IMR-90 (cell line): Measurements from ENCODE around the gene CRABP1. TPM values are rescaled to one million over a fixed set of nuclear protein-coding genes. Genes with fewer than 3 reads are reported as not detected.

Experiments used
- ATAC-seq: fragments of 200-7000 bp; cut with Tn5 transposase; 2 replicates; pipeline ENCODE4 v1.9.1; 2020; ENCODE audit warnings: low read depth, mild to moderate bottlenecking, moderate library complexity
- BruUV-seq: library from RNA; stranded (reverse); fragments of 400-500 nt; replicated peaks from 2 replicates; lab custom pipeline; 2021; lab: Mats Ljungman, UMichigan
- CTCF ChIA-PET: fragments of 300-600 bp; formaldehyde crosslinking; extraction: SDS; loops from one replicate; lab custom pipeline; 2021; ENCODE audit warnings: antibody characterized with exemption; lab: Yijun Ruan, JAX
- POLR2A ChIA-PET: fragments of 300-600 bp; sonication (Branson Sonifier 250); formaldehyde crosslinking; loops from one replicate; lab custom pipeline; 2022; ENCODE audit warnings: antibody characterized with exemption; ENCODE audit not compliant: unreplicated experiment; lab: Charles Lee
- DNase-seq: peaks from one replicate; pipeline ENCODE4 v3.0.0; 2013
- H2AFZ ChIP-seq: replicated peaks from 2 replicates; pipeline ENCODE3; 2013; ENCODE audit warnings: low read length, mild to moderate bottlenecking; ENCODE audit not compliant: poor library complexity
- H2AK5ac ChIP-seq: 2 replicates; pipeline ENCODE4 v1.6.1; 2013; ENCODE audit warnings: low read depth, low read length, inconsistent platforms
- H2AK9ac ChIP-seq: replicated peaks from 2 replicates; pipeline ENCODE3; 2013; ENCODE audit warnings: mild to moderate bottlenecking, low read depth, low read length, moderate library complexity; ENCODE audit not compliant: poor library complexity
- H2BK120ac ChIP-seq: 2 replicates; pipeline ENCODE4 v1.6.1; 2013; ENCODE audit warnings: low read depth, low read length, inconsistent platforms
- H2BK15ac ChIP-seq: 3 replicates; pipeline ENCODE4 v1.6.1; 2013; ENCODE audit warnings: low read depth, low read length, inconsistent platforms
- H2BK20ac ChIP-seq: 2 replicates; pipeline ENCODE4 v1.6.1; 2013; ENCODE audit warnings: low read depth, mild to moderate bottlenecking, inconsistent platforms, low read length, moderate library complexity
- H2BK5ac ChIP-seq: 2 replicates; pipeline ENCODE4 v1.6.1; 2013; ENCODE audit warnings: mild to moderate bottlenecking, low read depth, low read length, inconsistent platforms; ENCODE audit not compliant: poor library complexity, severe bottlenecking
- H3K14ac ChIP-seq: replicated peaks from 2 replicates; pipeline ENCODE4 v1.6.1; 2013; ENCODE audit warnings: low read depth, low read length, inconsistent platforms
- H3K18ac ChIP-seq: 2 replicates; pipeline ENCODE4 v1.6.1; 2013; ENCODE audit warnings: low read depth, low read length, control low read depth
- H3K23ac ChIP-seq: 2 replicates; pipeline ENCODE4 v1.6.1; 2013; ENCODE audit warnings: low read depth, low read length, inconsistent platforms
- H3K27ac ChIP-seq: 2 replicates; pipeline ENCODE4 v1.5.1; 2013; ENCODE audit warnings: mild to moderate bottlenecking, control low read depth, low read length; ENCODE audit not compliant: insufficient read depth
- H3K27me3 ChIP-seq: 2 replicates; pipeline ENCODE4 v1.6.1; 2013; ENCODE audit warnings: low read length; ENCODE audit not compliant: control insufficient read depth, insufficient read depth
- H3K36me3 ChIP-seq: 2 replicates; pipeline ENCODE4 v1.6.1; 2013; ENCODE audit warnings: low read length, mixed read lengths; ENCODE audit not compliant: control insufficient read depth, insufficient read depth
- H3K4ac ChIP-seq: 2 replicates; pipeline ENCODE4 v1.6.1; 2013; ENCODE audit warnings: low read depth, low read length, inconsistent platforms
- H3K4me1 ChIP-seq: 2 replicates; pipeline ENCODE4 v1.6.1; 2013; ENCODE audit warnings: low read length, mixed read lengths; ENCODE audit not compliant: control insufficient read depth, insufficient read depth
- H3K4me2 ChIP-seq: 2 replicates; pipeline ENCODE4 v1.6.1; 2013; ENCODE audit warnings: low read depth, mild to moderate bottlenecking, control low read depth, low read length, moderate library complexity
- H3K4me3 ChIP-seq: 2 replicates; pipeline ENCODE4 v1.5.1; 2013; ENCODE audit warnings: low read depth, mild to moderate bottlenecking, control low read depth, low read length, moderate library complexity; ENCODE audit not compliant: insufficient read depth
- H3K56ac ChIP-seq: 2 replicates; pipeline ENCODE4 v1.6.1; 2013; ENCODE audit warnings: low read length, inconsistent platforms; ENCODE audit not compliant: insufficient read depth; ENCODE audit errors: extremely low read depth
- H3K79me1 ChIP-seq, 2 experiments: 2 replicates each; pipeline ENCODE4 v1.6.1; 2013; ENCODE audit warnings: low read length in 2 of 2, inconsistent platforms in 1 of 2, low read depth in 1 of 2
- H3K9ac ChIP-seq: 2 replicates; pipeline ENCODE4 v1.6.1; 2013; ENCODE audit warnings: low read depth, low read length, control low read depth
- H3K9me1 ChIP-seq: 2 replicates; pipeline ENCODE4 v1.6.1; 2013; ENCODE audit warnings: low read length, inconsistent platforms; ENCODE audit not compliant: insufficient read depth
- H3K9me3 ChIP-seq: 2 replicates; pipeline ENCODE4 v1.6.1; 2013; ENCODE audit warnings: low read length; ENCODE audit not compliant: control insufficient read depth, insufficient read depth
- H4K20me1 ChIP-seq: 2 replicates; pipeline ENCODE4 v1.6.1; 2013; ENCODE audit warnings: low read length, inconsistent platforms; ENCODE audit not compliant: insufficient read depth
- H4K5ac ChIP-seq: 2 replicates; pipeline ENCODE4 v1.6.1; 2013; ENCODE audit warnings: mild to moderate bottlenecking, low read depth, low read length, control low read depth
- H4K8ac ChIP-seq, 2 experiments: 2 replicates each; pipeline ENCODE4 v1.6.1; 2013; ENCODE audit warnings: low read depth in 2 of 2, low read length in 2 of 2, control low read depth in 1 of 2, inconsistent platforms in 1 of 2
- H4K91ac ChIP-seq: 2 replicates; pipeline ENCODE4 v1.6.1; 2013; ENCODE audit warnings: low read depth, low read length, inconsistent platforms; ENCODE audit not compliant: insufficient read depth
- BHLHE40 ChIP-seq: fragments of 150-350 bp; IDR thresholded peaks from 2 replicates; pipeline ENCODE4 v1.6.1; 2016; ENCODE audit warnings: mild to moderate bottlenecking, low read depth, low read length
- CEBPB ChIP-seq: IDR thresholded peaks from 2 replicates; pipeline ENCODE4 v1.6.1; 2012; ENCODE audit warnings: low read depth, low read length, improper control_type of control experiment
- MXI1 ChIP-seq: IDR thresholded peaks from 2 replicates; pipeline ENCODE4 v1.6.1; 2012; ENCODE audit warnings: low read depth, mild to moderate bottlenecking, low read length, moderate library complexity, borderline replicate concordance
- NFE2L2 ChIP-seq: fragments of 150-350 bp; IDR thresholded peaks from 2 replicates; pipeline ENCODE4 v1.6.1; 2016; ENCODE audit warnings: low read depth, mild to moderate bottlenecking, low read length
- USF2 ChIP-seq: fragments of 150-350 bp; IDR thresholded peaks from 2 replicates; pipeline ENCODE4 v1.6.1; 2017; ENCODE audit warnings: mild to moderate bottlenecking, antibody characterized with exemption, low read length, low read depth
- WGBS, 2 experiments: methylation state at CpG; one replicate each; pipeline versions ENCODE4 v1.1.5 to v1.1.7; 2013; ENCODE audit warnings: missing lambda C conversion rate in 2 of 2; ENCODE audit not compliant: insufficient read length in 1 of 2; ENCODE audit errors: extremely low coverage in 2 of 2; 5-methylcytosine and 5-hydroxymethylcytosine counted together
- dilution Hi-C: fragments of 300-500 bp; cut with HindIII; formaldehyde crosslinking; loops from one replicate; pipeline ENCODE4 v1.14.3; 2018; ENCODE audit warnings: low sequenced_read_pairs; ENCODE audit not compliant: unreplicated experiment
- in situ Hi-C: fragments of 300-500 bp; cut with MboI; formaldehyde crosslinking; loops from 3 replicates; pipeline ENCODE4 v1.14.3; 2019; ENCODE audit warnings: low sequenced_read_pairs, inconsistent platforms, mixed read lengths
- intact Hi-C: fragments of 100-400 bp; cut with micrococcal nuclease; formaldehyde crosslinking; loops from 2 replicates; pipeline ENCODE4 v1.10.0; 2022
- polyA plus RNA-seq, 3 experiments: library from polyadenylated mRNA; depleted of rRNA; stranded (reverse); fragments of >200 nt; gene quantifications; 2 replicates each; pipeline ENCODE4 v1.2.3, GENCODE V29; 2012; ENCODE audit warnings: low replicate concordance in 1 of 3
- total RNA-seq: library from RNA; depleted of rRNA; stranded (reverse); fragments of >200 nt; gene quantifications from 2 replicates; pipeline ENCODE4 v1.2.3, GENCODE V29; 2012

Gene CRABP1
- total and polyA plus RNA-seq, 2 of the 4 experiments (the other 2 are of a cell fraction) = not detected

DNA sequence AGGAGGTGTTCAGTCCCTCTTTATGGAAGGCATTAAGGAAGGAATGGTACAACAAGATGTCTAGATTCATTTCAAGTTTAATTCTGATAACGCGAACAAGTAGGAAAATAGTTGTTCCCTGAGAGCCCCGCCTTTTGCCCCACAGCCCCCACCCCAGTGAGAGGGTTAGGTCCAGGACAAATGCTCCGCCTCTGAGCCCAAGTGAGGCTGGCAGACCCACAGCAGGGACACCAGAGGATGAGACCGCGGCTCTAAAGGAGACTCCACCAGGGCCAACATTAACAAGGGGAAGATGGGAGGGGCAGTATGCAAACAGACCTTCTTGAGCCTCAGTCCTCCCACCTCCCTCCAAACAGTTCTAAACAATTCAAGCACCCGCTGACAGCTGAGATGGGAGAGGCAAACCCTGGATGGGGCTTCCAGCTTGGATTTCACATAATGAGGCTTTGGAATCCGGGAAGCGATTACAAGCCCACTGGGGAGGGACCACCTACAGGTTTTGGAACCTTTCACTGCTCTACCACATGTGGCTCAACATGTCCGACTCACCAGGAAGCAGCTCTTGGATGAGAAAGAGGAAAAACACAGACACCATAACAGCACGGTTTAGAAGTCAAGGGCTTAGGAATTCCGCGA, 54.9 kb downstream of the CRABP1 start:
- WGBS, 2 experiments = 10% methylated on average over 2 of the region's 13 CpGs; no CpG with 5 or more reads in 1 of the 2 experiments
- dilution Hi-C loops = no loop called here
- ATAC-seq = no peak

More for the DNA sequence above, 54.9 kb downstream of the CRABP1 start:
- Histone ChIP-seq H4K8ac (no peak overlapping the region), H3K4me3 (no peak overlapping the region), H2BK20ac (no peak overlapping the region), H3K79me1 (no peaks in the 10 kb centered on the region), H4K5ac (no peak overlapping the region), H3K4ac (no peak overlapping the region), H4K20me1 (no peaks in the 10 kb centered on the region), H3K9me3 (no peaks in the 10 kb centered on the region), H2AK9ac (no peak overlapping the region), H2BK5ac (no peak overlapping the region), H3K23ac (no peak overlapping the region), H3K9me1 (no peaks in the 10 kb centered on the region), H3K14ac (no peak overlapping the region), H3K18ac (no peak overlapping the region), H3K56ac (no peak overlapping the region), H2AFZ (no peak overlapping the region), H3K9ac (no peak overlapping the region), H2BK15ac (no peak overlapping the region), H4K91ac (no peak overlapping the region), H3K27me3 (peaks cover 44% of the 10 kb centered on the region), H3K36me3 (no peaks in the 10 kb centered on the region), H3K4me1 (no peaks in the 10 kb centered on the region; the same call in 1 of the 2 replicates), H3K4me2 (no peak overlapping the region), H2AK5ac (no peak overlapping the region), H3K27ac (no peak overlapping the region), H2BK120ac (no peak overlapping the region)
- intact Hi-C loops (no loop called here), in situ Hi-C loops (no loop called here)
- TF ChIP-seq USF2 = no peak
- no peak for TF ChIP-seq MXI1
- TF ChIP-seq BHLHE40 = no peak
- TF ChIP-seq NFE2L2 = no peak
- TF ChIP-seq CEBPB = no peak
- no peak for DNase-seq
- CTCF ChIA-PET = no interaction called here
- BruUV-seq = no TSS peak
- POLR2A ChIA-PET = no interaction called here
